Hypothalamus (tissue), 51 donors: ENCODE measurements around the gene PLCL2.
"Not testable (repeated sequence)": the region's sequence is repeated elsewhere in the genome, so short reads cannot be mapped to it uniquely, and the experiment has no call there.

Experiments
- DNase-seq, 51 donors: peaks; one replicate each; lab custom pipeline; 2025; lab: John Stamatoyannopoulos, UW

The PLCL2 gene

GRCh38 chr3:16945330-16945729 is 60.6 kb downstream of the PLCL2 start:
- no peak for DNase-seq

- DNase-seq = no peak
These were observed 65.5 kb downstream of the PLCL2 start for GRCh38 chr3:16950282-16950681.

- DNase-seq = no peak
These were observed 66.1 kb downstream of the PLCL2 start for GRCh38 chr3:16950845-16951244.

GRCh38 chr3:16957852-16958251 is 73.1 kb downstream of the PLCL2 start:
- DNase-seq = not testable (repeated sequence)

GRCh38 chr3:16960125-16960524 is 75.4 kb downstream of the PLCL2 start:
- no peak for DNase-seq

- no peak for DNase-seq
These were observed 77.0 kb downstream of the PLCL2 start for GRCh38 chr3:16961621-16962205.

GRCh38 chr3:16975083-16975482 is 90.3 kb downstream of the PLCL2 start:
- DNase-seq = no peak

- no peak for DNase-seq
These were observed 93.6 kb downstream of the PLCL2 start for GRCh38 chr3:16978234-16978920.

- no peak for DNase-seq
These were observed 94.1 kb downstream of the PLCL2 start for GRCh38 chr3:16978921-16979271.

- DNase-seq = not testable (repeated sequence)
These were observed 95.2 kb downstream of the PLCL2 start for GRCh38 chr3:16979769-16980515.

GRCh38 chr3:16980526-16980925 is 95.8 kb downstream of the PLCL2 start:
- not testable (repeated sequence) for DNase-seq

GRCh38 chr3:16982460-16982859 is 97.7 kb downstream of the PLCL2 start:
- no peak for DNase-seq

- DNase-seq = no peak
These were observed 100.9 kb downstream of the PLCL2 start for GRCh38 chr3:16985608-16986007.

- DNase-seq = no peak
These were observed 102.4 kb downstream of the PLCL2 start for GRCh38 chr3:16987141-16987540.

- no peak for DNase-seq
These were observed 105.4 kb downstream of the PLCL2 start for GRCh38 chr3:16990163-16990562.

GRCh38 chr3:16992198-16992597 is 107.4 kb downstream of the PLCL2 start:
- DNase-seq = no peak

- DNase-seq = no peak
These were observed 108.5 kb downstream of the PLCL2 start for GRCh38 chr3:16993227-16993626.

- DNase-seq = no peak
These were observed 110.2 kb downstream of the PLCL2 start for GRCh38 chr3:16994854-16995525.

GRCh38 chr3:16995601-16996000 is 110.8 kb downstream of the PLCL2 start:
- DNase-seq = no peak

- DNase-seq = no peak
These were observed 113.6 kb downstream of the PLCL2 start for GRCh38 chr3:16998236-16998923.

- DNase-seq = no peak
These were observed 114.4 kb downstream of the PLCL2 start for GRCh38 chr3:16999161-16999560.
